CD4-positive, alpha-beta memory T cell (primary cell): ENCODE data around the gene ADAMTS4. TPM values are rescaled to one million over a fixed set of nuclear protein-coding genes. Genes with fewer than 3 reads are reported as not detected.

Source experiments
- microRNA-seq: library from miRNA; unstranded; fragments of <30 nt; microRNA quantifications from one replicate; pipeline ENCODE4 v1.2.0, GENCODE V29; 2021; ENCODE audit warnings: borderline replicate concordance, borderline number of aligned reads, borderline microRNAs expressed, mixed read lengths
- polyA plus RNA-seq, 2 donors: library from polyadenylated mRNA; unstranded; fragments of 300-500 nt; fragmentation: Illumina TruSeq; gene quantifications; one replicate each; pipeline ENCODE4 v1.2.3, GENCODE V29; 2021
- total RNA-seq, 2 experiments: library from RNA; stranded (reverse); gene quantifications; one replicate each; pipeline ENCODE4 v1.2.3, GENCODE V29; 2021

ADAMTS4 gene
- total and polyA plus RNA-seq, 4 experiments from 2014 or later = 0.07 to 2.4 (median 1.4) TPM; not detected in 1

Small RNAs within 50 kb of the gene (microRNA-seq; reads per million reads assigned to microRNA genes)
- gene MIR5187 = not detected

Other genes starting within 250 kb of the ADAMTS4 start
- gene ITLN2, start 244.2 kb downstream of the ADAMTS4 start, total RNA-seq = not detected
- not detected for gene ITLN2, start 244.2 kb downstream of the ADAMTS4 start, polyA plus RNA-seq
- gene F11R, start 177.9 kb downstream of the ADAMTS4 start, total RNA-seq = 10 to 100 TPM; 19.3 to 27.1 TPM
- 10 to 100 TPM; 15.9 to 33.2 TPM for gene F11R, start 177.9 kb downstream of the ADAMTS4 start, polyA plus RNA-seq
- 10 to 100 TPM; 92.0 to 93.1 TPM for gene TSTD1, start 160.1 kb downstream of the ADAMTS4 start, total RNA-seq
- gene TSTD1, start 160.1 kb downstream of the ADAMTS4 start, polyA plus RNA-seq = 100 to 1,000 TPM; 264 to 411 TPM
- 100 to 1,000 TPM; 101 to 102 TPM for gene USF1, start 153.1 kb downstream of the ADAMTS4 start, total RNA-seq
- gene USF1, start 153.1 kb downstream of the ADAMTS4 start, polyA plus RNA-seq = 1 to 10 TPM; 1.4 to 5.9 TPM
- gene ARHGAP30, start 129.2 kb downstream of the ADAMTS4 start, total RNA-seq = 100 to 1,000 TPM; 222 to 226 TPM
- 100 to 1,000 TPM in 1 of 2 donors, 10 to 100 TPM in 1; 63.4 to 213 TPM for gene ARHGAP30, start 129.2 kb downstream of the ADAMTS4 start, polyA plus RNA-seq
- not detected for gene NECTIN4, start 109.5 kb downstream of the ADAMTS4 start, total RNA-seq
- gene NECTIN4, start 109.5 kb downstream of the ADAMTS4 start, polyA plus RNA-seq = not detected
- under 1 TPM; 0.52 to 0.53 TPM for gene KLHDC9, start 100.7 kb downstream of the ADAMTS4 start, total RNA-seq
- 1 to 10 TPM in 1 of 2 donors, under 1 TPM in 1; 0.68 to 2.4 TPM for gene KLHDC9, start 100.7 kb downstream of the ADAMTS4 start, polyA plus RNA-seq
- 10 to 100 TPM; 40.8 to 41.0 TPM for gene PFDN2, start 81.0 kb downstream of the ADAMTS4 start, total RNA-seq
- gene PFDN2, start 81.0 kb downstream of the ADAMTS4 start, polyA plus RNA-seq = 10 to 100 TPM; 70.9 to 89.1 TPM
- 10 to 100 TPM; 49.0 to 50.5 TPM for gene NIT1, start 80.9 kb downstream of the ADAMTS4 start, total RNA-seq
- gene NIT1, start 80.9 kb downstream of the ADAMTS4 start, polyA plus RNA-seq = 10 to 100 TPM; 17.5 to 21.4 TPM
- 10 to 100 TPM; 39.1 to 41.4 TPM for gene DEDD, start 66.4 kb downstream of the ADAMTS4 start, total RNA-seq
- gene DEDD, start 66.4 kb downstream of the ADAMTS4 start, polyA plus RNA-seq = 10 to 100 TPM; 40.7 to 42.0 TPM
- 10 to 100 TPM; 87.2 to 87.4 TPM for gene UFC1, start 45.1 kb downstream of the ADAMTS4 start, total RNA-seq
- 100 to 1,000 TPM; 146 to 176 TPM for gene UFC1, start 45.1 kb downstream of the ADAMTS4 start, polyA plus RNA-seq
- 10 to 100 TPM; 62.0 to 63.6 TPM for gene USP21, start 39.6 kb downstream of the ADAMTS4 start, total RNA-seq
- 10 to 100 TPM; 15.5 to 30.6 TPM for gene USP21, start 39.6 kb downstream of the ADAMTS4 start, polyA plus RNA-seq
- 10 to 100 TPM; 59.4 to 69.8 TPM for gene PPOX, start 32.6 kb downstream of the ADAMTS4 start, total RNA-seq
- gene PPOX, start 32.6 kb downstream of the ADAMTS4 start, polyA plus RNA-seq = 10 to 100 TPM; 16.3 to 25.7 TPM
- 10 to 100 TPM; 64.6 to 71.5 TPM for gene B4GALT3, start 21.5 kb downstream of the ADAMTS4 start, total RNA-seq
- gene B4GALT3, start 21.5 kb downstream of the ADAMTS4 start, polyA plus RNA-seq = 10 to 100 TPM; 55.9 to 60.5 TPM
- gene NDUFS2, start 3.3 kb upstream of the ADAMTS4 start, total RNA-seq = 100 to 1,000 TPM in 1 of 2 experiments, 10 to 100 TPM in 1; 89.9 to 100 TPM
- gene NDUFS2, start 3.3 kb upstream of the ADAMTS4 start, polyA plus RNA-seq = 100 to 1,000 TPM in 1 of 2 donors, 10 to 100 TPM in 1; 90.1 to 112 TPM
- 10 to 100 TPM in 1 of 2 experiments, 1 to 10 TPM in 1; 9.9 to 10.5 TPM for gene FCER1G, start 16.2 kb upstream of the ADAMTS4 start, total RNA-seq
- gene FCER1G, start 16.2 kb upstream of the ADAMTS4 start, polyA plus RNA-seq = 1 to 10 TPM; 2.1 to 2.8 TPM
- not detected for gene APOA2, start 24.6 kb upstream of the ADAMTS4 start, total RNA-seq
- not detected for gene APOA2, start 24.6 kb upstream of the ADAMTS4 start, polyA plus RNA-seq
- gene TOMM40L, start 27.0 kb upstream of the ADAMTS4 start, total RNA-seq = 1 to 10 TPM; 8.2 to 8.8 TPM
- gene TOMM40L, start 27.0 kb upstream of the ADAMTS4 start, polyA plus RNA-seq = 1 to 10 TPM; 2.9 to 6.9 TPM
- not detected for gene NR1I3, start 39.1 kb upstream of the ADAMTS4 start, total RNA-seq
- under 1 TPM in 1 of 2 donors, not detected in 1; 0.13 TPM for gene NR1I3, start 39.1 kb upstream of the ADAMTS4 start, polyA plus RNA-seq
- not detected for gene PCP4L1, start 59.7 kb upstream of the ADAMTS4 start, total RNA-seq
- not detected for gene PCP4L1, start 59.7 kb upstream of the ADAMTS4 start, polyA plus RNA-seq
- 10 to 100 TPM; 11.1 to 11.9 TPM for gene MPZ, start 110.9 kb upstream of the ADAMTS4 start, total RNA-seq
- under 1 TPM in 1 of 2 donors, not detected in 1; 0.14 TPM for gene MPZ, start 110.9 kb upstream of the ADAMTS4 start, polyA plus RNA-seq
- 100 to 1,000 TPM; 106 to 108 TPM for gene SDHC, start 115.3 kb upstream of the ADAMTS4 start, total RNA-seq
- 100 to 1,000 TPM; 183 to 296 TPM for gene SDHC, start 115.3 kb upstream of the ADAMTS4 start, polyA plus RNA-seq
- not detected for gene CFAP126, start 168.8 kb upstream of the ADAMTS4 start, total RNA-seq
- not detected for gene CFAP126, start 168.8 kb upstream of the ADAMTS4 start, polyA plus RNA-seq